Panc1 (cell line): ENCODE measurements around the gene ABCD2. TPM values are rescaled to one million over a fixed set of nuclear protein-coding genes. Genes with fewer than 3 reads are reported as not detected.
"Not testable (repeated sequence)": the region's sequence is repeated elsewhere in the genome, so short reads cannot be mapped to it uniquely, and the experiment has no call there.

ENCODE experiments used
- ATAC-seq: fragments of 200-7000 bp; cut with Tn5 transposase; 2 replicates; pipeline ENCODE4 v1.9.1; 2020; ENCODE audit warnings: mild to moderate bottlenecking, moderate library complexity
- BruUV-seq: library from RNA; stranded (reverse); fragments of 400-500 nt; replicated peaks from 2 replicates; lab custom pipeline; 2021; lab: Mats Ljungman, UMichigan
- CTCF ChIA-PET: fragments of 300-600 bp; sonication (Branson Sonifier 250); formaldehyde crosslinking; loops from one replicate; lab custom pipeline; 2022; ENCODE audit warnings: antibody characterized with exemption; lab: Charles Lee
- POLR2A ChIA-PET: fragments of 300-600 bp; sonication (Branson Sonifier 250); formaldehyde crosslinking; loops from one replicate; lab custom pipeline; 2022; ENCODE audit warnings: antibody characterized with exemption; lab: Charles Lee
- DNase-seq: peaks from one replicate; pipeline ENCODE4 v3.0.0-alpha.2; 2010; ENCODE audit warnings: low read depth, low spot score
- H3K27ac ChIP-seq: 2 replicates; pipeline ENCODE4 v1.5.1; 2011; ENCODE audit warnings: mild to moderate bottlenecking, low read length, inconsistent platforms
- H3K27me3 ChIP-seq: fragments of 200-500 bp; sonication (Bioruptor generic); 2 replicates; pipeline ENCODE4 v1.6.0; 2014; ENCODE audit warnings: low read length, inconsistent platforms; ENCODE audit not compliant: control insufficient read depth, insufficient read depth
- H3K36me3 ChIP-seq: fragments of 200-500 bp; sonication (Bioruptor generic); 2 replicates; pipeline ENCODE4 v1.5.1; 2014; ENCODE audit warnings: inconsistent platforms, mild to moderate bottlenecking, low read length, moderate library complexity; ENCODE audit not compliant: control insufficient read depth, insufficient read depth
- H3K4me1 ChIP-seq: 2 replicates; pipeline ENCODE4 v1.5.1; 2011; ENCODE audit warnings: inconsistent platforms, mild to moderate bottlenecking, low read length, moderate library complexity; ENCODE audit not compliant: control insufficient read depth, insufficient read depth
- H3K4me3 ChIP-seq, 2 experiments: 2 replicates each; pipeline ENCODE4 v1.5.1; 2011 to 2012; ENCODE audit warnings: low read depth in 2 of 2, low read length in 2 of 2, mild to moderate bottlenecking in 2 of 2, inconsistent platforms in 1 of 2, moderate library complexity in 1 of 2
- H3K9me3 ChIP-seq: fragments of 200-500 bp; sonication (Bioruptor generic); 2 replicates; pipeline ENCODE4 v1.5.1; 2014; ENCODE audit warnings: low read depth, mild to moderate bottlenecking, inconsistent platforms, low read length, moderate library complexity; ENCODE audit not compliant: control insufficient read depth, insufficient read depth
- POLR2AphosphoS5 ChIP-seq: IDR thresholded peaks from 2 replicates; pipeline ENCODE4 v1.6.1; 2012; ENCODE audit warnings: mild to moderate bottlenecking, low read depth, low read length, moderate library complexity
- REST ChIP-seq, 2 experiments: IDR thresholded peaks; 2 replicates each; pipeline ENCODE4 v1.6.1; 2011 to 2012; ENCODE audit warnings: low read depth in 2 of 2, control low read depth in 1 of 2, low read length in 1 of 2, mild to moderate bottlenecking in 1 of 2, moderate library complexity in 1 of 2; ENCODE audit not compliant: insufficient read depth in 1 of 2
- SIN3A ChIP-seq: IDR thresholded peaks from 2 replicates; pipeline ENCODE4 v1.6.1; 2012; ENCODE audit warnings: low read depth, mild to moderate bottlenecking, low read length, moderate library complexity, borderline replicate concordance; ENCODE audit not compliant: insufficient read depth
- TCF7L2 ChIP-seq: IDR thresholded peaks from 2 replicates; pipeline ENCODE4 v1.6.1; 2011; ENCODE audit warnings: mild to moderate bottlenecking, low read depth, low read length, inconsistent platforms
- in situ Hi-C: cut with HindIII; loops from 2 replicates; pipeline ENCODE4 v1.10.0; 2016; ENCODE audit warnings: low sequenced_read_pairs, low pct_unique_long_range_greater_than_20kb
- intact Hi-C: fragments of 100-400 bp; cut with micrococcal nuclease; formaldehyde crosslinking; loops from one replicate; pipeline ENCODE4 v1.10.0; 2022; ENCODE audit not compliant: unreplicated experiment
- total RNA-seq: library from RNA; stranded (reverse); gene quantifications from one replicate; pipeline ENCODE4 v1.2.1, GENCODE V29; 2021; ENCODE audit not compliant: unreplicated experiment
- TF ChIP-seq, protein P1 (sequence below): fragments of 450-650 bp; IDR thresholded peaks from 2 replicates; pipeline ENCODE4 v1.5.1; 2017; ENCODE audit warnings: mild to moderate bottlenecking

Gene ABCD2
- total RNA-seq, 1 experiment from 2014 or later: not detected

DNA sequence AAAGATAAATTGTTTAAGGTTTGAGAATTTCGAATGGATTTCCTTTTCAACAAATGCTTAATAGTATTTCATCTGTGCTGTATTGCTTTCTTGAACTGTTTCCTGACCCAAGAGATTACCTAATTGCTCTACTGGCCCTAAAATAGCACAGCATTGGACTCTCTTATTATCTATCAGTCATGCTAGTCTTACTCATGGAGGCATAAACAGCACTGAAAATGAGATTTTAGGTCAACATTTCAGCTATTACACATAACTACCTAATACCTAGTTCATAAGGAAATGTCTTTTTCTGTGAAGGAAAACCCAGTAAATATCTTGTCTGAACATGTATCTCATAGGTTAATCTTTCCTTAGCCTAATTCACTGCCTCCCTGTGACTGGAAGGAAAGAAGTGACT is 4.3 kb upstream of the ABCD2 start:
- ATAC-seq (no peak), DNase-seq (no peak)
- ChIA-PET POLR2A (no interaction called here), CTCF (no interaction called here)
- no peaks in the 10 kb centered on the region for H3K36me3 ChIP-seq
- H3K4me3 ChIP-seq: no peak overlapping the region
- peaks cover 7% of the 10 kb centered on the region; the same call in 1 of the 2 replicates for H3K4me1 ChIP-seq
- H3K27me3 ChIP-seq: no peaks in the 10 kb centered on the region
- no peak overlapping the region for H3K27ac ChIP-seq
- no peaks in the 10 kb centered on the region for H3K9me3 ChIP-seq
- TF ChIP-seq REST (IDR thresholded peaks at IDR 0.05; ENCODE audit: insufficient read depth in 1 of 2, low read depth in 2 of 2, low read length in 1 of 2) (no peak), TCF7L2 (no peak), SIN3A (no peak), POLR2AphosphoS5 (no peak)
- TF ChIP-seq, protein P1, sequence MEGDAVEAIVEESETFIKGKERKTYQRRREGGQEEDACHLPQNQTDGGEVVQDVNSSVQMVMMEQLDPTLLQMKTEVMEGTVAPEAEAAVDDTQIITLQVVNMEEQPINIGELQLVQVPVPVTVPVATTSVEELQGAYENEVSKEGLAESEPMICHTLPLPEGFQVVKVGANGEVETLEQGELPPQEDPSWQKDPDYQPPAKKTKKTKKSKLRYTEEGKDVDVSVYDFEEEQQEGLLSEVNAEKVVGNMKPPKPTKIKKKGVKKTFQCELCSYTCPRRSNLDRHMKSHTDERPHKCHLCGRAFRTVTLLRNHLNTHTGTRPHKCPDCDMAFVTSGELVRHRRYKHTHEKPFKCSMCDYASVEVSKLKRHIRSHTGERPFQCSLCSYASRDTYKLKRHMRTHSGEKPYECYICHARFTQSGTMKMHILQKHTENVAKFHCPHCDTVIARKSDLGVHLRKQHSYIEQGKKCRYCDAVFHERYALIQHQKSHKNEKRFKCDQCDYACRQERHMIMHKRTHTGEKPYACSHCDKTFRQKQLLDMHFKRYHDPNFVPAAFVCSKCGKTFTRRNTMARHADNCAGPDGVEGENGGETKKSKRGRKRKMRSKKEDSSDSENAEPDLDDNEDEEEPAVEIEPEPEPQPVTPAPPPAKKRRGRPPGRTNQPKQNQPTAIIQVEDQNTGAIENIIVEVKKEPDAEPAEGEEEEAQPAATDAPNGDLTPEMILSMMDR: no peak
- BruUV-seq: no TSS peak
- intact Hi-C loops (no loop called here), in situ Hi-C loops (no loop called here)

DNA sequence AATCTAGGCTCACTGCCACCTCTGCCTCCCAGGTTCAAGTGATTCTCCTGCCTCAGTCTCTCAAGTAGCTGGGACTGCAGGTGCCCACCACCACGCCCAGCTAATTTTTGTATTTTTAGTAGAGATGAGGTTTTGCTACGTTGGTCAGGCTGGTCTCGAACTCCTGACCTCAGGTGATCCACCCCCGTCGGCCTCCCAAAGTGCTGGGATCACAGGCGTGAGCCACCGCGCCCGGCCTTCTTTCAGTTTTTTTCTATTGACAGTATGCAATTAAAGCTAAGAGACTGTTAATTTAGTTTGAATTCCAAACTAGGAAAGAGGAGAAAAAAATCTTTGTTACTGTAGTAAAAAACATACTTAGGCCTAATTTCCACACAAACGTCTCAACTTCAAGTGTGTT is 3.6 kb upstream of the ABCD2 start:
- H3K9me3 ChIP-seq, in situ Hi-C loops, H3K4me1 ChIP-seq, intact Hi-C loops, H3K27ac ChIP-seq, H3K27me3 ChIP-seq, DNase-seq, ATAC-seq, H3K36me3 ChIP-seq, POLR2A ChIA-PET, BruUV-seq, H3K4me3 ChIP-seq, CTCF ChIA-PET: not testable (repeated sequence)

GRCh38 chr12:39622306-39622705 is 2.7 kb upstream of the ABCD2 start:
- H3K27ac ChIP-seq: no peak overlapping the region

More at GRCh38 chr12:39622306-39622705, 2.7 kb upstream of the ABCD2 start:
- CTCF ChIA-PET: no interaction called here
- no peak for TF ChIP-seq SIN3A
- TF ChIP-seq POLR2AphosphoS5: no peak
- TF ChIP-seq, protein P1: no peak
- no peak for TF ChIP-seq REST (IDR thresholded peaks at IDR 0.05; ENCODE audit: insufficient read depth in 1 of 2, low read depth in 2 of 2, low read length in 1 of 2)
- no peak for TF ChIP-seq TCF7L2
- in situ Hi-C loops: no loop called here
- ATAC-seq: no peak
- Histone ChIP-seq H3K9me3 (no peaks in the 10 kb centered on the region), H3K27me3 (no peaks in the 10 kb centered on the region), H3K4me3 (no peak overlapping the region), H3K36me3 (no peaks in the 10 kb centered on the region), H3K4me1 (peaks cover 7% of the 10 kb centered on the region; the same call in 1 of the 2 replicates)
- no peak for DNase-seq
- POLR2A ChIA-PET: no interaction called here
- intact Hi-C loops: no loop called here
- BruUV-seq: no TSS peak
